Suppressor macrophage (primary cell): ENCODE data around the gene FGA.
A peak's percentile ranks its signal among the peaks of the same experiment; 100 is the strongest.

ENCODE experiments used
- DNase-seq, 4 experiments: peaks; one replicate each; pipeline ENCODE4 v3.0.0-alpha.2; 2020 to 2022
- total RNA-seq, 17 experiments: gene quantifications; one replicate each; lab custom pipeline; 2026; ENCODE audit warnings: mixed read lengths in 6 of 17, inconsistent platforms in 3 of 17; lab: John Stamatoyannopoulos, UW

FGA gene
- 0 to 2.8 (median 0) reads per million in 17 experiments for total RNA-seq

GRCh38 chr4:154590329-154591006 lies at the start of gene FGA:
TSS of gene FGA (minus strand) at chr4:154590742. CDS start at chr4:154590687, 55 bp downstream.
- no peak for DNase-seq

- DNase-seq: no peak
Observed at GRCh38 chr4:154634058-154634457, 43.5 kb upstream of the FGA start.

- DNase-seq: no peak
Observed at GRCh38 chr4:154631828-154632227, 41.3 kb upstream of the FGA start.

GRCh38 chr4:154630324-154630723 lies 39.8 kb upstream of the FGA start:
- no peak for DNase-seq

GRCh38 chr4:154626793-154627484 lies 36.4 kb upstream of the FGA start:
- DNase-seq: peak; percentile 12 to 50 (median 25)

- no peak for DNase-seq
Observed at GRCh38 chr4:154625971-154626370, 35.4 kb upstream of the FGA start.

- no peak for DNase-seq
Observed at GRCh38 chr4:154623995-154624394, 33.5 kb upstream of the FGA start.

GRCh38 chr4:154623436-154623835 lies 32.9 kb upstream of the FGA start:
- DNase-seq: no peak

GRCh38 chr4:154622598-154622997 lies 32.1 kb upstream of the FGA start:
- peak in 3 of 4 experiments; percentile 20 to 44 (median 37) for DNase-seq

GRCh38 chr4:154620111-154620510 lies 29.6 kb upstream of the FGA start:
- no peak for DNase-seq

- peak; percentile 57 to 75 (median 58) for DNase-seq
Observed at GRCh38 chr4:154618708-154619315, 28.3 kb upstream of the FGA start.

- no peak for DNase-seq
Observed at GRCh38 chr4:154617820-154618317, 27.3 kb upstream of the FGA start.

GRCh38 chr4:154616731-154617130 lies 26.2 kb upstream of the FGA start:
- no peak for DNase-seq

- DNase-seq: no peak
Observed at GRCh38 chr4:154616287-154616686, 25.7 kb upstream of the FGA start.

- no peak for DNase-seq
Observed at GRCh38 chr4:154615211-154615610, 24.7 kb upstream of the FGA start.

- DNase-seq: no peak
Observed at GRCh38 chr4:154614306-154614705, 23.8 kb upstream of the FGA start.

GRCh38 chr4:154612472-154613414 lies 22.2 kb upstream of the FGA start, which contains the start of gene FGG:
TSS of gene FGG (minus strand) at chr4:154612656. CDS start at chr4:154612609, 47 bp downstream.
- no peak for DNase-seq

GRCh38 chr4:154611833-154612232 lies 21.3 kb upstream of the FGA start:
- DNase-seq: no peak

- DNase-seq: peak in 2 of 4 experiments; percentile 5 to 19
Observed at GRCh38 chr4:154610582-154610981, 20.0 kb upstream of the FGA start.

- no peak for DNase-seq
Observed at GRCh38 chr4:154609532-154609931, 19.0 kb upstream of the FGA start.

- no peak for DNase-seq
Observed at GRCh38 chr4:154608361-154609252, 18.1 kb upstream of the FGA start.
